CMK (cell line): Measurements from ENCODE around the gene ZNF417.
"Not testable (repeated sequence)": the region's sequence is repeated elsewhere in the genome, so short reads cannot be mapped to it uniquely, and the experiment has no call there.

Experiments
- DNase-seq: peaks from one replicate; pipeline ENCODE4 v3.0.0-alpha.2; 2010; ENCODE audit warnings: low read depth

Gene ZNF417

GRCh38 chr19:57916168-57916995 is at the start of gene ZNF417:
ZNF417 (minus strand) TSS chr19:57916592; CDS start chr19:57916411, 181 bp downstream.
- peak; percentile 93 for DNase-seq

DNA sequence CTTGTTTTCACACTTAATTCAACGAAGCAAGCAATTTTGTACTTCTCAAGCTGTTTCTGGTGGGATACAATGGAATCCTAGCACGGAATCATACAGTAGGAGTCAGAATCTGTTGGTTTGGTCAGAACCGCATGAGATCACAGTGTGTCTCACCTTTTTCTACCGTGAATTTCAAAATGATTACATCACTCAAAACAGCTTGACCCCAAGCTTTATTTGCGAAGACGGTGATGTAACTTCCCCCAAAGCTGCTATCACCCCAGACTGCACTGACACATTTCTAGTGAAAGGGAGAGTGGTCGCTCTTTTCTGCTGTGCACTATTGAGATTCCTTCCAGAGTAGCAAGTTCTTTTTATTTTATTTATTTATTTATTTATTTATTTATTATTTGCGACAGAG is 48.4 kb upstream of the ZNF417 start:
- DNase-seq: no peak

DNA sequence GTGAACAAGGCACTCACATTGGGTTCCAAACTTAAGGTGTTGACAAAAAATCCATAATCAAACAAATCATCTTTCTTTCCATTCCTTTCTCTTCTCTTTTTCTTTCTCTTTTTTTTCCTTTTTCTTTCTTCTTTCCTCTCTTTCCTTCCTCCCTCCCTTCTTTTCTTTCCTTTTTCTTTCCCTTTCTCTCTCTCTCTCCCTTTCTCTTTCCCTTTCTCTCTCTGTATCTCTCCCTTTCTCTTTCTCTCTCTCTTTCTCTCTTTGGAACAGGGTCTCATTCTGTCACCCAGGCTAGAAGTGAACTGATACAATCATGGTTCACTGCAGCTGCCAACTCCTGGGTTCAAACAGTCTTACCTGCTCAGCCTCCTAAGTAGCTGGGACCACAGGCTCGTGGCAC is 45.4 kb upstream of the ZNF417 start:
- no peak for DNase-seq

DNA sequence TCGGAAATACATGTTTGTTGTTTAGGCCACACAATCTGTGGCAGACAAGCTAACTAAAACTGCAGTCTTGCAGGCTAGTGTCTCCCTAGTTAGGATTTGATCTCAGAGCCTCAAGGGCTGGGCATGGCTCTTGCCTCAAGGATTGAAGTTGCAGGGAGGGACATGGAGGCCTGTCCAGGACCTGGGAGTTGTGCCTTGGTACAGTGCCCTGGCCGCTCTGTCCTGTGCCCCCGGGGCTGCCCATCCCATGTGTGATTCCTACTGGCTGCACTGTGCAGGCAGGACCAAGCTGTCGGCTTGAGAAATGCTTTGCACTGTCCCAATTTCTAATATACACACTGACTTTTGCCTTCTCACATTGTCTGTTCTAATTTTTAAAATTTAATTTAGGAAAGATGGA is 38.6 kb upstream of the ZNF417 start:
- no peak for DNase-seq

- no peak for DNase-seq
These were observed 33.3 kb upstream of the ZNF417 start for GRCh38 chr19:57949702-57950101.

- no peak for DNase-seq
These were observed 32.9 kb upstream of the ZNF417 start for GRCh38 chr19:57949296-57949695.

- peak; percentile 95 for DNase-seq
These were observed 31.2 kb upstream of the ZNF417 start, which contains the start of gene ZNF256 for GRCh38 chr19:57947419-57948134. ZNF256 (minus strand) TSS chr19:57947706; CDS start chr19:57947474, 232 bp downstream.

GRCh38 chr19:57947088-57947418 is 30.7 kb upstream of the ZNF417 start:
- no peak for DNase-seq

DNA sequence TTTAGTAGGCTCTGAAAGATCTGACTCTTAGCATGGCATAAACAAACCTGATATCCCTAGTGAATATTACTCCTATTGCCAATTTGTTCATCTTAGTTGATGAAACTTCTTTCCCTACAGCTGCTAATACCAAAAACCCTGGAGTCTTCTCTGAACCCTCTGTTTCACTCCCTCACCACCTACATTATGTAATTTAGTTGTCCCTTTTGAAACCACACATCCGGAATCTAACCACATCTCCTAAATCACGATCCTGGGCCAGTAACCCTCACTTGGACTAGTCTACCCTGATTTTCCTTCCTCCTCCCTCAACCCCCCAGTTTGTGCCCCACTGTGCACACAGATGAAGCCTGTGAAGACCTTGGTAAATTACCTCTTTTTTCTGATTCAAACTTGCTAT is 29.9 kb upstream of the ZNF417 start:
- DNase-seq: no peak

DNA sequence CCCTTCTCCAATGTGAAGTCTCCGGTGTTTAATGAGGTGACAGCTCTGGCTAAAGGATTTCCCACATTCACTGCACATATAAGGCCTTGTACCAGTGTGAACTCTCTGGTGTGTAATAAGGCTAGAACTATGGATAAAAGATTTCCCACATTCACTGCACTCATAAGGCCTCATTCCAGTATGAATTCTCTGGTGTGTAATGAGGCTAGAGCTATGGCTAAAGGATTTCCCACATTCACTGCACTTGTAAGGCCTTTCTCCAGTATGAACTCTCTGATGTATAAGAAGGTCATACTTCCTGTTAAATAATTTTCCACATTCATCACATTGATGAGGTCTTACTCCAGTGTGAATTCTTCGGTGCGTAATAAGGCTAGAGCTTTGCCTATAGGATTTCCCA is 25.2 kb upstream of the ZNF417 start:
- no peak for DNase-seq

DNA sequence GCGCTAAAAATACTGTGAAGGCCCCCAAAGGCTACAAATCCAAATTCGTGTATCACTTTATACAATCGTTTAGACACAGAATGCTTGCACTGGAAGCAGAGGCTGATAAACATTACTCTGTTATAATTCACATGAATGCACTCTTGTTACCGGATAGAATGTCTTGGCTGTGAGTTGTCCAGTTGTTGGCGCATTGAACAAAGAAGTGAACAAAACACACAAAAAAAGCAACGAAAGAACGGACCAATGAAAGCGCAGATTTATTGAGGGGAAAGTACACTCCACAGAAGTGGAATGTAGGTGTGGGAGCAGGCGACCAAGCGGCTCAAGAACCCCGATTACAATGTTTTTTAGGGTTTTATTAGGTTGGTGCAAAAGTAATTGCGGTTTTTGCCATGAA is 19.3 kb upstream of the ZNF417 start:
- DNase-seq: no peak

DNA sequence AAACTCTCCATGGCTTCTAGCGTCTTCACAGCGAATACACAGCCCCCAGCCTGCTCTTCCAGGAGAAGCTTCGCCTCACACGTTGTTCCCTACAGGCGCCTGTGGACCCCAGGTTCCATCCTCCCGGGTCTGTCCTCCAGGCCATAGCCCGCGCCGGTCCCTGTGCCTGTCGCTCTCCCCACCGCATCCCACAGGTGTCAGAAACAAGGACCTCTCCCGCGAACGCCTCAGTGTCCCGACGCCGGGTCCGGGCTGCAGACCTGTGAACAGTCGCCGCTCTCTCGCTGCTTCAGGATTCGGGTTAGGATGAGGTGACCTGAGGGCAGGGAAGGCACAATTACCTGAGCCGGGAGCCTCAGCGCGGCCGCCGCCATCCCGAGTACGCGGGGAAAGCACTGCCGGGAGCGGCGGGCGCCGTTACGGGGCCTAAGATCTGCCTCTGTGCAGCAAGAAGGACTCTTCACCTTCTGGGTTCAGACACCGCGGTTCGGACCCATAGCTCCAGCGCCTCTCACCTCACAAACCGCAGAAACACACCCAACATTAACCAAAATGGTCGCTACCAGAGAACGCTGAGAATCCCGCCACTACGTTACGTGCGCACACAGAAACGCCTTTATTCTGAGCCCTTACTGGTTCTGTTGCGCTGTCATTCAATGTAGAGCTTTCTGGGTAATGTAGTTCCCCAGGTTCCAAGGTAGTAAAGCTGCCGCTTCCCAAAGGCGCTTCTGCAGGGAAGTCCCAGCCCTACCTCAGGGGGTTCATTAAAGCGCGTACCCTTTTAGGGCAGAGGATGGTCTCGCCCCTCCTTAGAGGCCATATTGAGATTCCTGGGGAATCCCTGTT is 18.7 kb upstream of the ZNF417 start, which contains the start of gene ZNF418:
Gene ZNF418, minus strand, starts transcription at position 583 of the 846 bp plus-strand sequence. CDS start 1,580 bp downstream, outside the sequence.
- DNase-seq: no peak

DNA sequence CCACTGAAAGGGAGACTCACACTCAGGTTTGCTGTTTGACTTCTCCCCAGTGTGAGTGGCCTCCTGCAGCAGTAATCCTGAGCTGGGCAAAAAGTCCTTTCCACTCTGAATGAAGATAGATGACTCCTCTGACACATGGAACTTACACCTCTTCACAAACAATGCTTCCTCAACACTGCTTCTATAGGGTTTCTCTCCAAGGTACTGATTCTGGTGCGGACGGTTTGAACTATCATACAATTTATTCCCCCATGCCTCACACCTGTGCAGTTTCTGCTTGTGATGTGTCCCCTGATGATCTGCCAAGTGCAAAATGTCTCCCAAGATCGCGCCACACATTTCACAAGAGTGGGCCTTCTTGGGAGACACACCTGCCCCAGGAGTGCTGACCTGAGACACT is 11.2 kb upstream of the ZNF417 start:
- DNase-seq: no peak

DNA sequence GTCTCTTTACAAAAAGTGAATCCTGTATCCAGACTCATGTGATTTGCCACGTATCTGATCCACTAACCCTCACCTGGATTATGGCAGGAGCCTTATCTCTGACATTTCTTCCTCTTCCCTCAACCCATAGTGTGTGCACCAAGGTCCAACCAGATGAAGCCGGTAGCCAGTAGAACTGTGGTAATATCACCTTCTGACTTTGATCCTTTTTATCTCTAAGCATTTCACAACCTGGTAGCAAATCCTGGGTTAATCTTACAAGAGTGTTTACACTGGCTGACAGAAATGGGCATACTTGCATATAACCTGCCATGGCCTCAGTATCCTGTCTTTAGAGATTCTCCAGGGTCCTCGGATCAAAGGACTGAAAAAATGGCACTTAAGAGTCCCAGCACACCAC is 1.9 kb downstream of the ZNF417 start:
- no peak for DNase-seq

- no peak for DNase-seq
These were observed 9.0 kb downstream of the ZNF417 start for GRCh38 chr19:57907394-57907793.

DNA sequence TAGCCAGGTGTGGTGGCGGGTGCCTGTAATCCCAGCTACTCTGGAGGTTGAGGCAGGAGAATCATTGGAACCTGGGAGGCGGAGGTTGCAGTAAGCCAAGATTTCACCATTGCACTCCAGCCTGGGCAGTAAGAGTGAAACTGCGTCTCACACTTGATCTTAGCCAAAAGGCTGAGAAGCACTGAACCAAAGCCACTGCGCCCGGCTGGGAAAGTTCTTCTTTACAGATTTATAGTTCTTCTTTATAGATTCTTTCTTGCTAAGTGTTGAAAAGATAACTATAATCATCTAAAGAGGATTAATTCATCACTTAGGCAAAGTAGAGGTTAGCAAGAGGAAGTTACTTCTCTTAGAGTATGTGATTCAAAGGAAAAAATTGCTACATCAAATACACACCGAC is 11.1 kb downstream of the ZNF417 start:
- DNase-seq: no peak

- no peak for DNase-seq
These were observed 12.7 kb downstream of the ZNF417 start for GRCh38 chr19:57903618-57904184.

GRCh38 chr19:57900311-57900710 is 16.1 kb downstream of the ZNF417 start:
- no peak for DNase-seq

DNA sequence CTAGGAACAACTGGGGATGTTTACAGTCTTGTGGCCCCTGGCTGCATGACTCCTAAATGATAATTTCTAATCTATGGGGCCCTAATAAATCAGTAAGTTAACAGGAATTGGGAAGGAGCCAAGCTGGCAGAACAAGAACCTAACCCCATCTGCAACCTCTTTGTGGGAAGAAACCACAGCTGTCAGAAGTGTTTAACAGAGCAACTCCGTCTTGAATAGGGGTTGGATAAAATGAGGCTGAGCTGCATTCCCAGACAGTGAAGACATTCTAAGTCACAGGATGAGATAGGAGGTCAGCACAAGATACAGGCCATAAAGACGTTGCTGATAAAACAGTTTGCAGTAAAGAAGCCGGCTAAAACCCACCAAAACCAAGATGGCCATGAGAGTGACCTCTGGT is 25.7 kb downstream of the ZNF417 start:
- DNase-seq: not testable (repeated sequence)

DNA sequence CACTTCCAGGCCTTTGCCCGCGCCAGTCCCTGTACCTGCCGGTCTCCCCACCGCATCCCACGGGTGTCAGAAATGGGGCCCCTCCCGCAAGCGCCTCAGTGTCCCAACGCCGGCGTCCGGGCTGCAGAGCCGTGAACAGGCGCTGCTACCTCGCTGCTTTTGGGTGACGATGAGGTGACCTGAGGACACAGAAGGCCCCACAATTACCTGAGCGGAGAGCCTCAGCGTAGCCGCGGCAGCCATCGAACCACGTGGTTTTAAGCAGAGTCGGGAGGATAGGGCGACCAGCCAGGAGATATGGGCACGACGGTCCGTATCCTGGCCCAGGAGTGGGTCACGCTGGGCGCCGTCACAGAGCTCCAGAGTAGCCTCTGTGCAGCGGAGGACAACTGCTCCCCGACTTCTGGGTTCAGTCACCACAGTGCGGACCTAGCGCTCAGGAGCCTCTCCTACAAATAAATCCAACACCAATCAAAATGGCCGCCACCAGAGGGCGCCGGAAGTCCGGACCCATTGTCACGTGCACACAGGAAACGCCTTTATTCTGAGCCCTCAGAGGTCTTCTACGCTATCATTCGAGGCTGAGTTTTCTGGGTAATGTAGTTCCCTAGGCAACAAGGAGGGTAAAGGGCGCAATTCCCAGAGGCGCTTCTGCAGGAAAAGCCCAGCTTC is 27.7 kb downstream of the ZNF417 start, which contains the start of gene ZNF814:
Gene ZNF814, minus strand, starts transcription at position 478 of the 672 bp plus-strand sequence. Its CDS starts 235 bp downstream, at position 243.
- DNase-seq: no peak

GRCh38 chr19:57888107-57888559 is 28.3 kb downstream of the ZNF417 start:
- no peak for DNase-seq
